Activated CD4-positive, alpha-beta T cell treated with anti-CD3 and anti-CD28 coated beads, Interleukin-2, Interleukin-6, amounts not matched to agents 100 ng/mL and 50 ng/mL, durations not matched to agents 16 hours and 8 hours (primary cell): Measurements from ENCODE around the gene SLC39A11.

ENCODE experiments used
- DNase-seq: peaks from one replicate; pipeline ENCODE4 v3.0.0-alpha.2; 2020

Gene SLC39A11

DNA sequence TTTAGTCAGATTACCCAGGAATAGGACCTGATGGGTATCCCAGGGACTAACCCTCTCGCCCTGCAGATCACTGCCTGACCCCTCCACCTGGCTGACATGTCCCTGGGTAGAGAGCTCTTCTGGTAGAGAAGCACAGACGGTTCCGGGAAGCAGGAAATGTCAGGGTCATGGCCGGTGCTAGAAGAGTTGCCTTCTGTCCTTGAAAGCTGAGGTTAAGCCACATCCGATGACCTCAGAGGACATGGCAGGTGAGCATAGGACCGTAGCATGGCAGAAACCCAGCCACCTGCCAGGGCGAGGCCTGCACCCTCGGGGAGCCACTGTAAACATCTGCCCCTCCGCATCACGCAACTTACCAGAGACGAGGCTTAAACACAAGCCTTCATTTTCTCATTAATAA is 488.0 kb downstream of the SLC39A11 start:
- DNase-seq = no peak

DNA sequence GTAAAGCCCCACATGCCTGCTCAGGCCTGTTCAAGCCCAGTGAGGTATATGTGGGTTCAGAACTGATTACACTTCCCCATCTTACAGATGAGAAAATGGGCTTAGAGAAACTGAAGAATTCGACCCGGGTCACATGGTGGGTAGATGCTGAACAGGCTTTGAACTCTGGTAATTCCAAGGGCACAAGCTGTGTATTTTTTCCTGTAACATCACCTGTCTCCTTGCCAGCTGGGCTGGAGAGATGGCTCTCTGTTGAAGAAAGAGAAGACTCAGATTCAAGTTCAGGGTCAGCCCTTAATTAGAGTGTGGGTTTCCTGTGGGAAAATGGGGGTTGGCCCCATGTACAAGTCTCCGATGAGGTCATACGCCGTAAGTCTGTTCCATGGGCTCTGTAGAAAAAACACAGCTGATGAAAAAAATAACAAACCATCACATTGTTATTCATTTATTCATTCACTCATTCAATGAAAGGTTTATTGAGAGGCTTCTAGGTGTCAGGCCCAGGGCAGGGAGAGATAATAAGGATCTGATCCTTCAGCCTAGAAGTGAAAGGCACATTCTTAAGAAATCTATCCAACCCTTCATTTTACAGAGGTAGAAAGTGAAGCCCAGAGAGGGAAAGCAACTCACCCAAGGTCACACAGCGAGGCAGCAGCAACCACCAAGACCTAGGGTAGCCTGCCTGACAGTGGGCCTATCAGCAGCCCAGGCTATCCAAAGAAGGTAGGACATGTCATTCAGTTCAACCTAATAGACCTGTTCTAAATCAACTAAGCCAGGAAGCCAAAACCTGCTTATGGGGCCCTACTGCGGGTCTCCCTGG is 488.9 kb downstream of the SLC39A11 start:
- DNase-seq = no peak

DNA sequence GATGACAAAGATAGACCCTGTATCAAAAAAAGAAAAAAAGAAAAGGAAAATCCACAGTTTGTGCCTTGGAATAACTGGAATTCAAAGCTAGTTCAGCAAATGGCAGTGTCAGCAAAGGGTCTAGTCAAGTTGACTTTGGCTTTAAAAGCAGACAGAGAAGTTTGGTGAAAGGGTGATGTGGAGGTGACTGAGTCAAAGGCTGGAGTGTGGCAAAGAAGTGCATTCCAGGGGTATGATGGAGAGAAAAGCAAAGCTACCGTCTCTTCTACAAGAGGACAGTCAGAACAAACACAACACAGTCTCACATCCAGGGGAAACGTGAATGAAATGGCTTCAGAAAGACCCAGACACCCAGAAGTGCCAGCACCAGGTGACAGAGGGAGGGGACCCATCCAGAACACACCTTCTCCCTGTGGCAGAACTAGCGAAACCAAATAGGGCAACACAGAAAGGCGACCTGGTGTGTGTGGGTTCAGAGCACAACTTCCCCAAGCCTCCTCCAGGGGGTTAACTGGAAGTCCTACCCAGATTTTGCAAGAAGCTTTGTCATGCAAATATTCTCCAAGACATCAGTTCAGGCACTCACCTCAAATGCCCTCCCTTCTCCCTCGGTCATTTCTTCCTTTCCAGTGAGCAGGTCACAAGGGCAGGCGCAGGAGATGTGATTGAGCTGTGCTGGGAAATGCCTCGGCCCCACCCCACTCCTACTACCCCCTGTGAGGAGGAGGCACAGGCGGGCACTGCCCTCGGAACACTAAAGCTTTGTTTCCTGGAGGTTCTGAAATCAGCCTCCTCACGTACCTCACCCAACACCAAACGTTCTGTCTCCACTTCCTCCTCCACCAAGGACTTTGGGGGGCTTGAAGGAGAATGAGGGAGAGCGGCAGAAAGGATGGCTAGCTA is 489.7 kb downstream of the SLC39A11 start:
- no peak for DNase-seq

DNA sequence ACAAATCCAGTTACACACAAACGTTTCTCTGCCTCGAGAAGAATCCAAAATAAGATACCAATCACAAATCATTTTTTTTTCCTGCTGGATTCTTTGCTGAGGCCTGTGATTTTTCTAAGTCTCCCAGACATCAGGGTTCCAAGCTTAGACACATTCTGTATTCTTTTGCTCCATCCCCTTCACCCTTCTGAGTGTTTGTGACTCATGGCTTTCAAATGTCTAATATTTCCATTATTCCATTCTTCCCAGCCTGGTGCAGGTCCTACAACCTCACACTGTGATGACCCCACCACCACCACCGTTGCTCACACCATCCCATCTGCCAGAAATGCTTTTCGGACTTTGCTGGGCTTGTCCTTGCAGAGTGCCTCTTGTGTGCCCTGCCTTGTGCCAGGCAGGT is 491.6 kb downstream of the SLC39A11 start:
- no peak for DNase-seq

DNA sequence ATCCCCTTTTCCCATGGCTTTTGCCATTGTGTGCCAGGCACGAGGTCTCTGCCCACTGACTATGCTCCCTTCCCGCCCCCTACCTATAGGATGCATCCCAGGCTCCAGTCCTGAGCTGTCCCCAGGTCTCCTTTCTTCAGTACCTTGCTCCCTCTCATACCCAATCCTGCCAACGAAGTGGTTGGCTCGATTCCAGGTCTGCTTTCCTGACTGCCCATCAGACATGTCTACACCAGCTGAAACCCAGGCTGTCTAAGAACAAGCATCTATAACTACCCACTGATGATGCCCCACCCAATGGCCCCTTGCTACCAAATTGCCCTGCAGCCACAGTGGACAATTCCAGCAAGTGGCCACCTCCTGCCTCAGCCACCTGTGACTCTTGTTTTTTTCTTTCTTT is 492.6 kb downstream of the SLC39A11 start:
- DNase-seq = no peak

DNA sequence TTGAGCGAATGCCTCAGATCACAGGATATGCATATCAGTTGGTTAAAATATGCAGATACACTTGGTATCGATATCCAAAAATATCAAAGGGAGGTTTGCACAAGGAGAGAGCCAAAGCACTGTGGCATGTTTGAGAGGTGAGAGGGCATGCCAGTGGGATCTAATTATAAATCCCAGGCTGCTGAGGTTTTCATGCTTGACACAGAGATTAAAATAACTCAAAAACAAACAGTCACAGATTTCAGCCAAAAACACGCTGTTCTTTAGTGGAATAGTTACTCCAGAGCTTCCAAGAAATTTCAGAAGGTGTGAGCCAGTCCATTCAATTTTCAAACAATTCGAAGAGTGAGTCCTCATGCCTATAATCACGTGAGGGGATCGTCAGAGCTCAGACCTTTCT is 493.8 kb downstream of the SLC39A11 start:
- no peak for DNase-seq

DNA sequence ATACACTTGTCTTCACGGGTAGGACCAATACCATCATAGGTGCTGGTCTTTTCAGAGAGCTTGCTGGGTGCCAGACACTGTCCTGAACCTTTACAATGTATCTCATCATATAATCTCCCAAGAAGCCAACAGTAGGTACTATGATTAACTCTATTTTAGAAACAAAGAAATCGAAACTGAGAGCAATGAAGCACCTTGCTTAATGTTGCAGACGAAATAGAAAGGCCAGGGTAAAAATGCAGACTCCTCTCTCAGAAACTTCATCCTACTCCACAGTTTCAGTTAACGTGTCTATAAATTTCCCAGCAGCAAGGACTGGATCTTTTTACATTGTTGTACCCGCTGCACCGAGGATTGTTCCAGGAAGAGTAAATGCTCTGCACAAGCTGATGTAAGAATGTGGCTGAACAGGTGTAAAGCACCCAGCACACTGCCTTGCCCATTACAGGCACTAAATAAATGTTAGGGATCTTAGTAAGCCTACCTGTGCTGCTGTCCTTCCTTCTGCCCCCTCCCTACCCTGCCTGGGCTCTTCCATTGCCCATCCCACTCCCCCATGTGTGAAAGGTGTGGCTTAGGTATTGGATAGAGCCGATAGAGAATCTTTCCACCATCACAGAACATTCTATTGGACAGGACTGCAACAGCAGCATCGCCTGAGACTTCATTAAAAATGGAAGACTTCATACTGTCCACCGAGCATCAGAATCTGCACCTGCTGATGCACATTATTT is 495.0 kb downstream of the SLC39A11 start:
- DNase-seq = no peak
